NCI-H510A (cell line): Measurements from ENCODE around the gene CASK.

Source experiments
- DNase-seq: peaks from one replicate; lab custom pipeline; 2025; lab: John Stamatoyannopoulos, UW

CASK gene

GRCh38 chrX:41563876-41564275 lies 359.5 kb downstream of the CASK start:
- no peak for DNase-seq

- peak; percentile 2 for DNase-seq
These were observed 362.3 kb downstream of the CASK start for GRCh38 chrX:41561045-41561444.

DNA sequence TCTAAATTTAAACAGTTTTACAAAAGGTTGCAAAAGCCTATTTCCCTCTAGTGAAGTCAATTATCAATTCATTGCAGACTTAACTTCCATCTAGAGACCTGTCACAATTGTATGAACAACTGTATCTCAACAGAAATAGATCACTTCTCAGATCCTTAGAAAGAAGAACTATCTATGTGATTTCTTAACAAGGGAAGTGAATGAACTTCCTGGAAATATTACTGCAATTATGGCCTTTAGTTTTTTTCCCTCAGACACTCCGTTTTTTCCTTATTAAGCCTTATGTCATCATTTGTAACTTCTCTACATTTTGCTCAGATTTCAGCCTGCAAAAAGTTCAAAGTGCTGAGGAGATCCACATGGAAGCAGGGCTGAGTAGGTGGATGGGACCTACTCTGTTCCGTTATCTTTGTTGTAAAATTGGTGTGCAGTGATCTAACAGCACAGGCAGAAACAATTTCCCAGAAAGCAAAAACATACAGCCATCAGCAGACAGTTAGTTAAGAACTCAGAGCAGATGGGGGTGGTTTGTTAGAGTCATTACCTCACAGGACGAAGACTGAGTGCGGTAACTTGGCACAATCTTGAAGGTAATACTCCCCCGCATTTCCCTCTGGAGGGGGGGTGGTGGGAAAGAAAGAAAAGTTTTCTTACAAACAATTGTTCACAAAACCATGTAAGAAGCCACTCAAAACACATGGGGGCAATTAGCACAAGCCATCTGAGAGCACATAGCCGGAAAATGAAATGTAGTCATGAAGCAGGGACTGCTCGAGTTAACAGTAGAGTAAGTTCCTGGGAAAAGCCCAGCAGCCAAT lies 363.9 kb downstream of the CASK start:
- no peak for DNase-seq

GRCh38 chrX:41558531-41558930 lies 364.8 kb downstream of the CASK start:
- no peak for DNase-seq

DNA sequence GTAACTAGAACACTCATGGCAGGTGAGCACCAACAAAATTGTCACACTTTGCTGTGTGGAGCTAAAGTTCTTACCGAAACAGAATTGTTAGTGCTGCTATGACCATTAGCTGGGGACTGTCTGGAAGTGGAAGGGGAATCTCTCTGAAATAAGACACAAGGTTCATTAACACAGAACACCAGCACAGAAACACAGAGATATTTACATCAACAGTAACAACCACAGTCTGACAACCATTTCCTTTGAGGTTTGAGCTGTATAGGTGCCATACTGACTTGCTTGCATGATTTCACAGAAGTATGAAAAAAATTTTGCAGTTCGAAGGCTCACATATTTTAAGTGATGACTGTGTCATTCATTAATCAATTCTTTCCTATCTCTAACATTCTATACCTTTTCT lies 366.4 kb downstream of the CASK start:
- no peak for DNase-seq

GRCh38 chrX:41553688-41554087 lies 369.7 kb downstream of the CASK start:
- no peak for DNase-seq

DNA sequence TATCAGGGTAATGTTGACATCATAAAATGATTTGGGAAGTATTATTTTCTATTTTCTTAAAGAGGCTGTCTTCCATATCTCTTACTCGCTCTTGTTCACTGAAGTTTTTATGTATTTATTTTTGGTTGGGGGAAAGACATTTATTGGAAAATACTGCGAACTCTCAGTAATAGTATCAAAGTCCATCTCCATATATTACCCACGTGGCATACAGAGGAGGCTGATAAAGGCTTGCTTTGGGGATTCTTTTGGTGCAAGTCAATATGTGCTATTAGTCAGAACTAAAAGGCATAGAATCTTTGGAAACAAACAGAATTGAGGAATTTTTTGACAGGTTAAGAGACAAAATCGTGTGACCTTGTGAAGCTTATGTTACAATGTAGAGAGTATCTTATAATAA lies 374.9 kb downstream of the CASK start:
- no peak for DNase-seq

- no peak for DNase-seq
These were observed 379.7 kb downstream of the CASK start for GRCh38 chrX:41543668-41544067.

- DNase-seq = no peak
These were observed 380.3 kb downstream of the CASK start for GRCh38 chrX:41543025-41543424.

DNA sequence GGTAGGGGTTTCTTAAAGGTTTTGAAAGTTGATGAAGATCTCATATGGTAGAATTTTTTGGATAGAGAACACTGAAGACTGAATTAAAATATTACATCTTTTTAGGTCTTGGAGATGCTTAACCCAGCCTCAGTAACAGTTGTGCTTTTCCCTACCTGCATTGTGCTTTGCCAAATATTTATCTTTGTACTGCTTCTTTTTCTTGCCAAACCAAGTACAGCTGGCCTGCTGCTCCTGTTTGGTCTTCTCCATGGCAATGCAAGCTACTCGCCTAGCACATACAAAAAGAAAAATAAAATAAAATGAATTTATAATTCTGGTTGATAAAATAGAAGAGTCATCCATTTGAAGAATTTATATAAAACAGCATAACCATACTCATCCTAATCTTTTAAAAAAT lies 380.8 kb downstream of the CASK start:
- DNase-seq = no peak

- no peak for DNase-seq
These were observed 381.2 kb downstream of the CASK start for GRCh38 chrX:41542135-41542534.

DNA sequence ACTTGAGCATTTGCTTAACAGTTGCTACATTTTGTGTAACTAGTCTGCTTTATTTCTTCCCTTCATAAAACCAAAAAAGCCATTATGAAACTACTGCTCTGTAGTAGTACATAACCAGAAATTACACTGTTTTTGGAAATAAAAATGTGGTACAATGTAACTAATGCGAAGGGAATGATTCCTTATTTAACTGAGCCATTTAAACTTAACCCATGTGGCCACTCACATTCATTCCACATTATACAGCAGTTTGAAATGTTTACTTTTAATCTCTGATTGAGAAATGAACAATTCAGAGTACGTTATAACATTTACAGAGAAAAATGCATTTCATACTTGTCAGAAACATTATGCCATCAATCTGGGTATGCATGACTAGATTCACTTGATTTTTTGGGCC lies 382.0 kb downstream of the CASK start:
- no peak for DNase-seq

- DNase-seq = peak; percentile 7
These were observed 384.6 kb downstream of the CASK start for GRCh38 chrX:41538707-41539106.

- DNase-seq = no peak
These were observed 393.3 kb downstream of the CASK start for GRCh38 chrX:41530085-41530484.

DNA sequence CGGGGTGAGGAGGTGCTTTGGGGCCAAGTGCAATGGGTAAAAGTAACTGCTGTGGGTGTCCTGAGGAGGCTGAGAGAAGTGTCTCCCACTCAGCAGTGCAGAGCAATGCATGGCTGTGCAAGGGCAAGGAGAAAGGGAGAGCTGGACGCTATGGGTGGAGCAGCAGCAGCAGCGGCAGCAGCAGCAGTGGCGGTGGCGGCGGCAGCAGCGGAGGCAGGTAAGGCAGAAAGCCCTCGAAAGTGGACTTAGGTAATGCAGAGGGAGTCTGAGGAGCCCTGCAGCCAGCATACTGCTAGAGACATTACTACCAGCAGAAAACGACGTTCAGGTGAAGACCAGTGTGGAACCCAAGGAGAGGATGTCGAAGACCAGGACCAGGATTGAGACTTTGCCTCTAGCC lies 394.1 kb downstream of the CASK start:
- no peak for DNase-seq

DNA sequence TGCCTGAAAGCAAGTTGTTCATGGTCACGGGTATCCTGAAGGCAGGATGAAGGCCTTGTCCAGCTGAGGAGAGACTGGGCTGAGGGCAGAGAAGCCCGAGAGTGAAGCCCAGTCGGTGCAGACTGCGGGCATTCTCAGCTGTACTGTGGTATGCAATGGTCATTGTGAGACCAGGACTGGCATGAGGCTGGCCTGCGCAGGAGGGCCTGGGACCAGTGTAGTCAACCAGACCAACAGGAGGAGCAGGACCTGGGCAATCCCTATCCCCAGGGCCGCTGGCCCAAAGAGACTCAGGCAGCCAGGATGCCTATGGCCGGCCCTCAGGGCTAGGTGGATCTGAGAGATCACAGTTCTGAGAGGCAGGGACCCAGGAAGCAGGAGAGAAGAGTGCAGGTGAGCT lies 394.6 kb downstream of the CASK start:
- no peak for DNase-seq

GRCh38 chrX:41526925-41527324 lies 396.4 kb downstream of the CASK start:
- DNase-seq = no peak

- no peak for DNase-seq
These were observed 397.1 kb downstream of the CASK start for GRCh38 chrX:41526271-41526670.

DNA sequence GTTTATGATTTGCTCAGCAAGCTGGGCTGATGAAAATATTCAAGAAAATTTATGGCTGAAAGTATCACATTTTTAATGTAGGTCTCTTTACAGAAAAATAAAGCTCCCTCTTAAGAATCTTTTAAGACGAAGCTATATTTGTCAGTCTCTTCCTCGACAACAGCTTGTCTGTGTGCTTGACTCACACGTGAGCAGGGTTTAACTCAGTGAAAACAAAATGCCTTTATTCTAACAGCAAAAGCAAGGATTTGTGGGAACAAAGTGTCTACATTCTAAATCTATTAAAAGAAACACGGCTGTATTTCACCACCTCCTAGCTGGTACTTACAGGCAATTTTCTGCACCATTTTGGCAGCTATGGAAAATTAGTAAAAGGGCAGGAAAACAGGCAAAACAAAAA lies 400.7 kb downstream of the CASK start:
- DNase-seq = no peak

GRCh38 chrX:41522081-41522480 lies 401.3 kb downstream of the CASK start:
- DNase-seq = no peak

DNA sequence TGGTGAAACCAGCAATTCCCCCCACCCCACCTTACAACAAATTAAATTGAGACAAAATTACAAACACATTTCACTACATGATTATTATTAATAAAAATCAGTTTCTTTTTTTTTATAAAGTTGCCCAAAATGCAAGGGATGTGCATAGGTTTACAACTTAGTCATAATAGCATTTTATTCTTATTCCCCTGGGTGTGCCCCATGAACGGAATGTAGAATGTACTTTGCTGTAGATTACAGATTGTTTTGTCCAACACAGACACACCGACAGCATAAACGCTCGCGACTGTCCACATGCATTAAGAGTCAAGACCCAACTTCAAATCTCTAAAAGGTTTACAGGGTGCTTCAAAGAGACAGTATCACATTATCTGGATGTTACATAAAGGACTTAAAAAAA lies 403.9 kb downstream of the CASK start:
- no peak for DNase-seq

- no peak for DNase-seq
These were observed 404.5 kb downstream of the CASK start for GRCh38 chrX:41518841-41519220.

GRCh38 chrX:41518127-41518840 lies 405.1 kb downstream of the CASK start:
- no peak for DNase-seq
